Fibroblast of skin of abdomen (primary cell): ENCODE results near the gene CAPS.
A peak's percentile ranks its signal among the peaks of the same experiment; 100 is the strongest.

Source experiments
- DNase-seq: peaks from one replicate; pipeline ENCODE4 v3.0.0-alpha.2; 2013

CAPS gene

GRCh38 chr19:5891938-5892771, 21.9 kb upstream of the CAPS start:
- peak; percentile 25 for DNase-seq

GRCh38 chr19:5892772-5893275, 21.2 kb upstream of the CAPS start:
- DNase-seq = no peak

- no peak for DNase-seq
Observed at GRCh38 chr19:5893296-5893903, 20.7 kb upstream of the CAPS start.

DNA sequence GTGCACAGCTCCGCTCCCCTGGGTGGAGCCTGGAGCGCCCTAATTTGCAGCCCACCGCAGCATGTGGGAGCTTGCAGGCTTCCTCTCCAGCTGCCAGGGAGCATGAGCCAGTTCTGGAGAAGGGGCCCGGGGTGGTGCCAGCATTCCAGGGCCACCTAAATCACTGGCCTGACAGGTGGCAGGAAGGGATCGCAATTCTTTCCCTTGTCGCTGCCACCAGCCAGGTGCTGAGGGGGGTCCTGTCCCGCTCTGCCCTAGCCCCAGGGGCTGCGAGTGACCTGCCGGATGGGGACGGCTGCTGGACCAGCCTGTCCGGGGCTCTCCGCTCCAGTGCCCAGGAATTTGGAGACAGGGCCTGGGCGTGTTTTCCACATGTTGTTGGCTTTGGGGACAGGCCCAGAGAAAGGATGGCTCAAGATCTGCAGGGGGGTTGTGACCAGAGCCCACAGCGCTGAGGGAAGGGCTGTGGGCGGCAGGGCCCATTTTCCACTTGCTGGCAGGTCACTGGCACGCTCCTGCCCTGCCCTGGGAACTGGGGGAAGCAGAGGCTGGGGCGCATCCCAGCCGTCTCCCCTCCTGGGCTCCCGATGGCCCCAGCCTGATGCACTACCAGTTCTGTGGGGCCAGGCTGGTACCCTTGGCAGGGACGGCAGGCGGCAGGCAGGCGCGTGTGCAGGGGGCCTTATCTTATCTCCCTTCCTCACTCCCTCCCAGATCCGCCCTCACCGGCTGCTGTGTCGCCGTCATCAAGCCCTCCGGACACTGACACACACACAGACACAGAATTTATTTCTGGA, 19.9 kb upstream of the CAPS start:
- DNase-seq = no peak

DNA sequence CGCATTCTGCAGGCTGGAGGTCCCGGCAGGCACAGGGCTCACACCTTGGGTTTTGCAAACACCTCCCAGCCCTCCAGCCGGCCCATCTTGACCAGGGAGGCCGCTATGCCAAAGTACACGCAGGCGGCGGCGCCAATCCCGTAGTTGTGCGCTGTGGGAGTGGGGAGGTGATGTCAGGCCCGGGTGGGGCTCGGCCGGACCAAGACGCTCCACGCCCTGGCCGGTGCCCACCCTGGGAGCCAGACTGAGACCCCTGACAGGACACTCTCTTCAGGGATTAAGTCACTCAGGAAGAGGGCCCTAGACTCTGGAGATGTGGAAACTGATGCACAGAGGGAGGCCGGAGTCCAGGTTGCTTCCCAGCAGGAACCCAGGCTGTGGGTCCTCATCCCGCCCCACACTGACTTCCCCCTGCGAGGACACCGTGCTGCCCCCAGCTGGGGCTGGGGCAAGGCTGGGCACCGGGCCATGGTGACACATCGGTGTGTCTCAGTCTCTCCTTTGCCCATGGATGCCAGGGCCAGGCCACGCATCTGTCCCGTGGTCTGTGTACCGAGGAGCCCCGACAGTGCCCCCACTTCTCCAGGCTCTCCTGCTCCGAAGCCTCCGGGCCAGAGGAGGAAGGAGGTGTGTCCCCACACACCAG, 19.2 kb upstream of the CAPS start:
- no peak for DNase-seq

DNA sequence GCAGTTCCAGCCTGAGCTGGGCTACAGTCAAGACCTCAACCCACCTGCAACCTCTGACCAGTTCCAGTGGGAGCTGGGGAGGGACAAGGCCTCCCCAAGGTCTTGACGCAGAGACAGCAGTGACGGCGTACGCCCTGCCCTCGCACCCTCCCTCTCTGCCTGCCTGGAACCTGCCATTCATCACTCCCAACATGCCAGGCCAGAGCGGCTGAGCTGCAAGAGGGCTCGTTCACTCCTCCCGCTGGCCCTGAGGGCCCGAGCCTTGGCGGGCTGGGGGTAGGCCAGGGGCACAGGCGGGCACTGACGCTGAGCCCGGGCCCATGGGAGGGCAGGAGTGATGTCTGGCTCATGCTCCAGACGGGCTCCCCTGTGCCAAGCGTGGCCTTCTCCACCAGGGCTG, 18.6 kb upstream of the CAPS start:
- no peak for DNase-seq

- DNase-seq = no peak
Observed at GRCh38 chr19:5895890-5896289, 18.2 kb upstream of the CAPS start.

- DNase-seq = no peak
Observed at GRCh38 chr19:5896365-5897076, 17.5 kb upstream of the CAPS start.

DNA sequence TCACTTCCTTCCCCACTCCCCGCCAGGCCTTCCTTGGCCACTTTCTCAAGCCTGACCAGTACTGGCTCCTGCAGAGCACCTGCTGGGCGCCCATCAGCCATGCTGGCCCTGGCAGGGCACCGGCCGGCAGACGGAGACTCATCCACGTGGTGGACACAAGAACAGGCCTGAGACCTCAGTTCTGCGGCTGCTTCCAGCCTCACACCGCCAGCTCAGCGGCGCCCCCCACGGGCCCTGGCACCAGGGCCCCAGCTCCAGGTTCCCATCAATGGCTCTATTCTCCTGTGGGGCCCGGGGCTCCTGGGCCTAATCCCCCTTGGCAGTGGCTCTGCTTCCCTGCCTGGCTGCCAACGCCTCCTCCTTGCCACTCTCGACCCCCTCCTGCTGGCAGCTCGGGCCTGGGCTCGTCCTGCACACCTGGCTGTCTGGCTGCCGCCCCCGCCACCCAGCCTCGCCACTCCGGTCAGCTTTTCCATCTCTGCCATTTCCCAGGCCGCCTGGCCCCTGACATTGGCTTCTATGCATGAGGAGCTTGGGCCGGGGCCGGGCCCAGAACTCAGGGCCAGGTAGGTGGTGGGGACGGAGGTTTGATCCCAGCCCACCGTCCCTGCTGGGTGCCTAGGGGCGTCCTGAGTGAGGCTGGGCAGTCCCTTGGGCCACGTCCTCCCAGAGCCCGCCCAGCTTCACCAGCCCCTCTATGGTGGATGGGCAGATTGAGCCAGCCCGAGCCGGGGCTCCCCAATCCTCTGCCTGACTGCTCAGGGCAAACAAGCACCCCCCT, 16.7 kb upstream of the CAPS start:
- no peak for DNase-seq

- no peak for DNase-seq
Observed at GRCh38 chr19:5899728-5900526, 14.1 kb upstream of the CAPS start.

DNA sequence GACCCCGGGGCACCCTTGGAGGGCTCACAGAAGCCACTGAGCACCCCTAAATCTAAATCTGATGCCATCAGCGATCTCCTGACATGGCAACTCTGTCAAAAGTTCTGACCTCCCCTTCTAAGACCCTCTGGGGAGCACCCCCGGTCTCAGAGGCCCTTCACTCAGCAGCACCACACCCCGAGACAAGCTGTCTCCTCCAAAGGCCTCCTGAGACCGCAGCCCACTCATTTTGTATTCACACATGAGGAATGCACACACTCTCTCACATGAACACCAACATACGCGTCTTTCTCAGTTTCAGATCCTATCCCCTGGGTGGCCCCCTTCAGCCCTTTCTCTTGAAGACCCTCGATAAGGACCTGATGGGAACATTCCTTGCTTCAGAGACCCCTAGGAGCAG, 13.1 kb upstream of the CAPS start:
- DNase-seq = no peak

- peak; percentile 49 for DNase-seq
Observed at GRCh38 chr19:5903056-5903623, 10.9 kb upstream of the CAPS start.

DNA sequence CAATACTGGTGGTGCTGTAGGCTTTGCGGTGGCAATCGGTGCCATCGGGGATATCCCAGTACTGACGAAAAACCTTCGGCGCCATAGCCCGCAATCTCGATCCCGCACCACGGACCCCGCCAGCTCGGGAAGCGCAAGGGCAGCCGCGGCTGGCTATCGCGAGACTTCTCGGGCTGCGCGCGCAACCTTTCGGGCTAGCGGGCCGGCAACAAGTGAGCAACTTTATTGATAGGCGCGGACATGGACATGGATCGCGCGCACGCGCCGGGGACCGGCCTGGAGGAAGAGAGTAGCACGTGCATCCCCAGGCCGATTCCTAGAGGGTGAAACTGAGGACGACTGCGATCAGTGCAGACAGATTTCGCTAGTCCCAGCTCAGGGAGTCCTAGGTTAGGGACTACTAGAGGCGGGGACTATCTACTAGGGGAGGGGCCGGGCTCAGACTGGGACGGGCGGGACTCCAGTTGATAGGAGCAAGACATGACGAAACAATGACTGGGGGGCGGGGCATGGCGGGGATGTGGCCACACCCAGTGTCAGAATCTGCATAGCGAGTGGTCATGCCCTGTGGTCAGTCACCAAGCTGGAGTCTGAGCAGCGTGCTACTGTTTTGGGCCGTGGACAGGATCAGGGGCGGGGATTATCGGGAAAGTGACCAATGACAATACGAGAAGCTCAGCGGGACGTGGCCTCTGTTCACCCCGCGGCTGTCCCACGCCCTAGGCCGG, 10.3 kb upstream of the CAPS start, which contains the start of gene NDUFA11:
TSS of gene NDUFA11 (minus strand) at position 167 of the 728 bp plus-strand sequence. CDS start at position 85, 82 bp downstream.
- DNase-seq = peak; percentile 96

DNA sequence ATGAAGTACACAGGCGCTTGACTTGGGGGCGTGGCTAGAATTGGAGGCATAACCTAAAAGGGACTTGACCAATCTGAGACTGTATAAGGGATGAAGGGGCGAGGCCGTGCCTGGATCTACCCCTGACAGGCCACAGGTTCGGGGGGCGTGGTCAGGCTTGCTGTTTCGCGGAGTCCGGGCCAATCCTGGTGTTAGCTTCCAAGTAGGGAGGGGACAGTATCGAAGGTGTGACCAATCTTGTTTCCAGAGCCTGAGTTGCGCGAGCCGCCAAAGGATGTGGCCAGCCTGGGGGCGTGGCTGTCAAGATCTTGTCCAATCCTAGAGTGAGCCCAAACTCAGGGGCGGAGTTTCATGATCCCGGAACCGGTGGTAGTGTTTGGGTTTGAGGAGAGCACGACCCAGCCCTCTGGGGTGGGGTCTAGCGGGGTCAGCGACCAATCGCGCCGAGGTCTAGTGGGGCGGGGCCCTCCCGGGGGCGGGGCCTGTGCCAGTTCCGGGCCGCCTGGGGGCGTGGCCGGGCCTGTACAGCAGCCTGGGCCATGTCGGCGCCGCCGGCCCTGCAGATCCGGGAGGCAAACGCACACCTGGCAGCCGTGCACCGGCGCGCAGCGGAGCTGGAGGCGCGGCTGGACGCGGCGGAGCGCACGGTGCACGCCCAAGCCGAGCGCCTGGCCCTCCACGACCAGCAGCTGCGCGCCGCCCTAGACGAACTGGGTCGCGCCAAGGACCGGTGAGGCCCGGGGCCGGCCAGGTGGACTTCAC, 9.5 kb upstream of the CAPS start, which contains the start of gene VMAC:
TSS of gene VMAC (plus strand) at position 521 of the 762 bp plus-strand sequence. CDS start at position 540, 19 bp downstream.
- peak; percentile 100 for DNase-seq

GRCh38 chr19:5905114-5905778, 8.8 kb upstream of the CAPS start:
- no peak for DNase-seq

- no peak for DNase-seq
Observed at GRCh38 chr19:5907241-5907640, 6.8 kb upstream of the CAPS start.

GRCh38 chr19:5908773-5909442, 5.1 kb upstream of the CAPS start:
- DNase-seq = no peak
